IPS DF 19.7 (cell line): Measurements from ENCODE around the gene MCTP2.

Experiments
- DNase-seq: peaks from one replicate; pipeline ENCODE4 v3.0.0-alpha.2; 2013; ENCODE audit warnings: low read depth, low spot score

MCTP2 gene

GRCh38 chr15:94297558-94297957, 66.2 kb downstream of the MCTP2 start:
- no peak for DNase-seq

- no peak for DNase-seq
Observed at GRCh38 chr15:94298364-94298763, 67.0 kb downstream of the MCTP2 start.

- DNase-seq, result no peak
Observed at GRCh38 chr15:94300612-94301011, 69.3 kb downstream of the MCTP2 start.

- no peak for DNase-seq
Observed at GRCh38 chr15:94305133-94305532, 73.8 kb downstream of the MCTP2 start.

GRCh38 chr15:94306700-94307650, 75.6 kb downstream of the MCTP2 start:
- DNase-seq, result no peak

- DNase-seq, result no peak
Observed at GRCh38 chr15:94312946-94313345, 81.6 kb downstream of the MCTP2 start.

- no peak for DNase-seq
Observed at GRCh38 chr15:94314639-94315038, 83.3 kb downstream of the MCTP2 start.

- no peak for DNase-seq
Observed at GRCh38 chr15:94317211-94317610, 85.8 kb downstream of the MCTP2 start.

- no peak for DNase-seq
Observed at GRCh38 chr15:94322141-94322540, 90.8 kb downstream of the MCTP2 start.

- no peak for DNase-seq
Observed at GRCh38 chr15:94323076-94323475, 91.7 kb downstream of the MCTP2 start.

GRCh38 chr15:94324117-94324826, 92.9 kb downstream of the MCTP2 start:
- peak; percentile 40 for DNase-seq

- no peak for DNase-seq
Observed at GRCh38 chr15:94324835-94325767, 93.7 kb downstream of the MCTP2 start.

GRCh38 chr15:94327356-94327936, 96.1 kb downstream of the MCTP2 start:
- no peak for DNase-seq

- DNase-seq, result no peak
Observed at GRCh38 chr15:94331731-94332130, 100.4 kb downstream of the MCTP2 start.

GRCh38 chr15:94335616-94336015, 104.3 kb downstream of the MCTP2 start:
- no peak for DNase-seq

- DNase-seq, result no peak
Observed at GRCh38 chr15:94336817-94337467, 105.6 kb downstream of the MCTP2 start.

GRCh38 chr15:94338243-94338846, 107.0 kb downstream of the MCTP2 start:
- DNase-seq, result no peak

- no peak for DNase-seq
Observed at GRCh38 chr15:94346282-94346681, 114.9 kb downstream of the MCTP2 start.

- no peak for DNase-seq
Observed at GRCh38 chr15:94348084-94348483, 116.7 kb downstream of the MCTP2 start.

GRCh38 chr15:94351031-94351535, 119.7 kb downstream of the MCTP2 start:
- no peak for DNase-seq
